Nasal cavity respiratory epithelium epithelial cell of viscerocranial mucosa (primary cell): Measurements from ENCODE around the gene CST2. TPM values are rescaled to one million over a fixed set of nuclear protein-coding genes. Genes with fewer than 3 reads are reported as not detected.

Source experiments
- total RNA-seq: library from RNA; depleted of rRNA; stranded (reverse); fragments of >200 nt; gene quantifications from 2 replicates; pipeline ENCODE4 v1.2.3, GENCODE V29; 2014

The CST2 gene
- 0.14 TPM in 1 of 2 replicates, not detected in the other for total RNA-seq

DNA sequence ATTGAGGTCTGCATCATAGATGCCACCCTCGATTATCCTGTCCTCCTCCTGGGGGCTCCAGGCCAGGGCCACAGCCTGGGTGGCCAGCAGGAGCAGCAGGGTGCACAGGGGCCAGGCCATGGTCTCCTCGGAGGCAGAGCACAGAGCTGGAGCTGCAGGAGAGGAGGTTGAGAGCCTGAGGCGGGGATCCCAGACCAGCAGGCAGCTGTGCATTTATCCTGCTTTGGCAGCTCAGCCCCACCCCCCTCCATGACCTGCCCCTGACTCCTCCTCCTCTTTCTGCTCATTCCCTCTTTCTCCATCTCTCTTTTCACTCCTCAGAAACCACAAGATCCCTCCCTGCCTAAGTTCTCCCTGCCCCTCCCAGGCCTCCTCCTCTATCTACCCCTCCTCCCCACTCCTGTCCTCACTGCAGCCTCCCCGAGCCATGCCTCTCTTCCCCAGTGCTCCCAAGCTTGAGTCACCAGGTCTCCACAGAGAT lies at the start of gene CST2:
Gene CST2, minus strand, starts transcription at position 189 of the 481 bp plus-strand sequence. Its CDS starts 69 bp downstream, at position 120.

Other genes starting within 250 kb of the CST2 start
- not detected in 2 replicates for gene CST9, start 220.8 kb downstream of the CST2 start, total RNA-seq
- gene CST3, start 188.8 kb downstream of the CST2 start, total RNA-seq, result 84.1 and 226 TPM in 2 replicates
- not detected in 2 replicates for gene CST4, start 137.7 kb downstream of the CST2 start, total RNA-seq
- gene CST1, start 75.8 kb downstream of the CST2 start, total RNA-seq, result not detected in 2 replicates
- not detected in 2 replicates for gene CST5, start 53.0 kb upstream of the CST2 start, total RNA-seq
- not detected in 2 replicates for gene GGTLC1, start 162.1 kb upstream of the CST2 start, total RNA-seq